ENCODE results near the gene UNC5B. TPM values are rescaled to one million over a fixed set of nuclear protein-coding genes. Genes with fewer than 3 reads are reported as not detected.

The UNC5B gene
- total RNA-seq, 4 donors from 2014 or later, result 3.4 to 5.2 (median 3.9) TPM

GRCh38 chr10:71348850-71349249 lies 136.5 kb downstream of the UNC5B start:
- ATAC-seq (ENCODE audit: low FRiP score), result no peak

GRCh38 chr10:71349406-71349805 lies 137.0 kb downstream of the UNC5B start:
- TF ChIP-seq, protein P1, sequence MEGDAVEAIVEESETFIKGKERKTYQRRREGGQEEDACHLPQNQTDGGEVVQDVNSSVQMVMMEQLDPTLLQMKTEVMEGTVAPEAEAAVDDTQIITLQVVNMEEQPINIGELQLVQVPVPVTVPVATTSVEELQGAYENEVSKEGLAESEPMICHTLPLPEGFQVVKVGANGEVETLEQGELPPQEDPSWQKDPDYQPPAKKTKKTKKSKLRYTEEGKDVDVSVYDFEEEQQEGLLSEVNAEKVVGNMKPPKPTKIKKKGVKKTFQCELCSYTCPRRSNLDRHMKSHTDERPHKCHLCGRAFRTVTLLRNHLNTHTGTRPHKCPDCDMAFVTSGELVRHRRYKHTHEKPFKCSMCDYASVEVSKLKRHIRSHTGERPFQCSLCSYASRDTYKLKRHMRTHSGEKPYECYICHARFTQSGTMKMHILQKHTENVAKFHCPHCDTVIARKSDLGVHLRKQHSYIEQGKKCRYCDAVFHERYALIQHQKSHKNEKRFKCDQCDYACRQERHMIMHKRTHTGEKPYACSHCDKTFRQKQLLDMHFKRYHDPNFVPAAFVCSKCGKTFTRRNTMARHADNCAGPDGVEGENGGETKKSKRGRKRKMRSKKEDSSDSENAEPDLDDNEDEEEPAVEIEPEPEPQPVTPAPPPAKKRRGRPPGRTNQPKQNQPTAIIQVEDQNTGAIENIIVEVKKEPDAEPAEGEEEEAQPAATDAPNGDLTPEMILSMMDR (IDR thresholded peaks at IDR 0.05), result no peak
- DNase-seq (ENCODE audit: low spot score) (no peak), ATAC-seq (ENCODE audit: low FRiP score) (no peak)

More at GRCh38 chr10:71348850-71349249, 136.5 kb downstream of the UNC5B start:
- TF ChIP-seq, protein P1 (IDR thresholded peaks at IDR 0.05), result no peak
- no peak for DNase-seq (ENCODE audit: low spot score)

- ATAC-seq (ENCODE audit: low FRiP score) (no peak), DNase-seq (ENCODE audit: low spot score) (no peak)
- TF ChIP-seq, protein P1 (IDR thresholded peaks at IDR 0.05), result no peak
Observed at GRCh38 chr10:71351087-71351486, 138.7 kb downstream of the UNC5B start.

DNA sequence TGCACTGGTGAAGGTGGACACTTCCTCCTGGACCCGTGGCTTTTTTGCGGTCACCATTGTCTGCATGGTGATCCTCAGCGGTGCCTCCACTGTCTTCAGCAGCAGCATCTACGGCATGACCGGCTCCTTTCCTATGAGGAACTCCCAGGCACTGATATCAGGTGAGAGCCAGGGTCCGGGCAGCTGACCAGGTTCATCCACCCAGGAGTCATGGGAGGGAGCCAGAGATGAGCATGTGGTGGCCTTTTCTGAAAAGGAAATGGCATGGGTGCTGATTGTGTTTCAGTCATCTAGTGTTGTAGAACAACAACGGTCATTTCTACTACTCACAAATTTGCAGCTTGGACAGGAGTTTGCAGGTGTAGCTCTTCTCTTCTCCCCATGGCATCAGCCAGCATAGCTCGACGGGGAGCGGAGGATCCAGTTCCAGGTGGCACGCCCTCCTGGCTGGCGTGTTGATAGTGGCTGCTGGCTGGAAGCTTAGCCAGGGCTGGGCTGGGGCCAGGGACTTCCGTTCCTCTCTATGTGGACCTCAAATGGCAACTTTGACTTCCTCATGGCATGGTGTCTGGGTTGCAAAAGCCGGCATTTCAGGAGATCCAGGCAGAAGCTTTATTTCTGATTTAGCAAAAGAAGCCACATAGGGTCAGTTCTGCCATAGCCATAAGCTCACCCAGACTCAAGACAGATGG lies 139.4 kb downstream of the UNC5B start:
- ATAC-seq (ENCODE audit: low FRiP score) (no peak), DNase-seq (ENCODE audit: low spot score) (no peak)
- TF ChIP-seq, protein P1 (IDR thresholded peaks at IDR 0.05), result no peak

Other genes starting within 250 kb of the UNC5B start
- gene SLC29A3, start 106.7 kb downstream of the UNC5B start, total RNA-seq, result 1 to 10 TPM; 2.5 to 6.8 (median 5.8) TPM
- 10 to 100 TPM; 25.3 to 41.9 (median 34.4) TPM for gene CDH23, start 184.3 kb downstream of the UNC5B start, total RNA-seq

Data from omental fat pad (tissue), 4 donors.